ENCODE measurements around the gene ASXL2. TPM values are rescaled to one million over a fixed set of nuclear protein-coding genes. Genes with fewer than 3 reads are reported as not detected.

The ASXL2 gene
- total RNA-seq, 1 experiment from 2014 or later: 34.0 TPM

GRCh38 chr2:25819597-25820039 is 58.7 kb downstream of the ASXL2 start:
- H3K27ac Mint-ChIP-seq (ENCODE audit: low read depth, unreplicated experiment): no peak overlapping the region
- H3K4me1 Mint-ChIP-seq (ENCODE audit: insufficient read depth, unreplicated experiment): peaks cover 18% of the 10 kb centered on the region
- no peak overlapping the region for H3K4me3 Mint-ChIP-seq (ENCODE audit: unreplicated experiment)
- no peak for TF ChIP-seq CTCF (IDR thresholded peaks at IDR 0.05; ENCODE audit: unreplicated experiment)
- no TSS peak for BruUV-seq (replicated peaks)
- CTCF ChIA-PET: no interaction called here
- peaks cover 20% of the 10 kb centered on the region for H3K36me3 Mint-ChIP-seq (ENCODE audit: insufficient read depth, unreplicated experiment)
- no peaks in the 10 kb centered on the region for H3K9me3 Mint-ChIP-seq (ENCODE audit: unreplicated experiment)
- intact Hi-C loops (cut with micrococcal nuclease): no loop called here
- no peak for DNase-seq (ENCODE audit: unreplicated experiment)
- H3K27me3 Mint-ChIP-seq (ENCODE audit: insufficient read depth, unreplicated experiment): no peaks in the 10 kb centered on the region
- POLR2A ChIA-PET: no interaction called here

- BruUV-seq (replicated peaks): no TSS peak
- no peak overlapping the region for H3K4me3 Mint-ChIP-seq (ENCODE audit: unreplicated experiment)
- peaks cover 15% of the 10 kb centered on the region for H3K4me1 Mint-ChIP-seq (ENCODE audit: insufficient read depth, unreplicated experiment)
- ChIA-PET POLR2A (no interaction called here), CTCF (no interaction called here)
- no peaks in the 10 kb centered on the region for H3K9me3 Mint-ChIP-seq (ENCODE audit: unreplicated experiment)
- no peak for TF ChIP-seq CTCF (IDR thresholded peaks at IDR 0.05; ENCODE audit: unreplicated experiment)
- intact Hi-C loops (cut with micrococcal nuclease): no loop called here
- peaks cover 17% of the 10 kb centered on the region for H3K36me3 Mint-ChIP-seq (ENCODE audit: insufficient read depth, unreplicated experiment)
- H3K27me3 Mint-ChIP-seq (ENCODE audit: insufficient read depth, unreplicated experiment): no peaks in the 10 kb centered on the region
- no peak for DNase-seq (ENCODE audit: unreplicated experiment)
- H3K27ac Mint-ChIP-seq (ENCODE audit: low read depth, unreplicated experiment): no peak overlapping the region
These were observed 60.7 kb downstream of the ASXL2 start for GRCh38 chr2:25817630-25818029.

- intact Hi-C loops (cut with micrococcal nuclease): no loop called here
- Mint-ChIP-seq H3K4me1 (ENCODE audit: insufficient read depth, unreplicated experiment) (peaks cover 11% of the 10 kb centered on the region), H3K9me3 (ENCODE audit: unreplicated experiment) (no peaks in the 10 kb centered on the region), H3K27ac (ENCODE audit: low read depth, unreplicated experiment) (no peak overlapping the region), H3K27me3 (ENCODE audit: insufficient read depth, unreplicated experiment) (no peaks in the 10 kb centered on the region), H3K4me3 (ENCODE audit: unreplicated experiment) (no peak overlapping the region), H3K36me3 (ENCODE audit: insufficient read depth, unreplicated experiment) (peaks cover 12% of the 10 kb centered on the region)
- TF ChIP-seq CTCF (IDR thresholded peaks at IDR 0.05; ENCODE audit: unreplicated experiment): no peak
- DNase-seq (ENCODE audit: unreplicated experiment): no peak
- ChIA-PET POLR2A (interaction anchor here (0.6 kb wide), 1 partner anchor 201 kb away, joined by 3 read pairs; no protein-coding TSS in a partner anchor), CTCF (no interaction called here)
- BruUV-seq (replicated peaks): no TSS peak
These were observed 61.3 kb downstream of the ASXL2 start for GRCh38 chr2:25817006-25817405.

GRCh38 chr2:25816249-25816648 is 62.0 kb downstream of the ASXL2 start:
- peaks cover 6% of the 10 kb centered on the region for H3K36me3 Mint-ChIP-seq (ENCODE audit: insufficient read depth, unreplicated experiment)
- CTCF ChIA-PET: no interaction called here
- intact Hi-C loops (cut with micrococcal nuclease): no loop called here
- POLR2A ChIA-PET: interaction anchor here (0.6 to 1.2 kb wide), 3 partner anchors 13 to 201 kb away, joined by 3 to 6 read pairs (median 3); no protein-coding TSS in a partner anchor
- DNase-seq (ENCODE audit: unreplicated experiment): no peak
- no peaks in the 10 kb centered on the region for H3K27me3 Mint-ChIP-seq (ENCODE audit: insufficient read depth, unreplicated experiment)
- no peak overlapping the region for H3K4me3 Mint-ChIP-seq (ENCODE audit: unreplicated experiment)
- H3K4me1 Mint-ChIP-seq (ENCODE audit: insufficient read depth, unreplicated experiment): peaks cover 6% of the 10 kb centered on the region
- H3K9me3 Mint-ChIP-seq (ENCODE audit: unreplicated experiment): no peaks in the 10 kb centered on the region
- TF ChIP-seq CTCF (IDR thresholded peaks at IDR 0.05; ENCODE audit: unreplicated experiment): no peak
- no peak overlapping the region for H3K27ac Mint-ChIP-seq (ENCODE audit: low read depth, unreplicated experiment)
- no TSS peak for BruUV-seq (replicated peaks)
